T follicular helper cell (primary cell): ENCODE data around the gene ANKRD18A.
"Not testable (repeated sequence)": the region's sequence is repeated elsewhere in the genome, so short reads cannot be mapped to it uniquely, and the experiment has no call there.

ENCODE experiments used
- DNase-seq: peaks from one replicate; pipeline ENCODE4 v3.0.0-alpha.2; 2020; ENCODE audit warnings: low read depth

ANKRD18A gene

DNA sequence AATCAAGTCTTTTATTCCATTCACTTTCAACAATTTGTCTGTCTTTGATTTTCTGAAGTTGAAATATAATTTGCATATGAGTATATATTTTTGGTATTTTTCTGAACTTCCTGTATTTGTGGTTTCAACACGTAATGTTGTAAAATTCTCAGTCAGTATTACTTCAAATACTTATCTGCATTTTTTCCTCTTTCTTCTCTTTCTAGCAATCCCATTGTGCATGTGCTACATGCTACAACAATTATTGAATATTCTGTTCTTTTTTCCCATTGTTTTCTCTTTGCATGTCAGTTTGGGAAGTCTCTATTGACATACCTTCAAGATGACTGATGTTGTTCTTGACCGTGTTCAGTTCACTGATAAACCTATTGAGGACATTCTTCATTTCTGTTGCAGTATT is 5.6 kb upstream of the ANKRD18A start:
- DNase-seq: no peak

DNA sequence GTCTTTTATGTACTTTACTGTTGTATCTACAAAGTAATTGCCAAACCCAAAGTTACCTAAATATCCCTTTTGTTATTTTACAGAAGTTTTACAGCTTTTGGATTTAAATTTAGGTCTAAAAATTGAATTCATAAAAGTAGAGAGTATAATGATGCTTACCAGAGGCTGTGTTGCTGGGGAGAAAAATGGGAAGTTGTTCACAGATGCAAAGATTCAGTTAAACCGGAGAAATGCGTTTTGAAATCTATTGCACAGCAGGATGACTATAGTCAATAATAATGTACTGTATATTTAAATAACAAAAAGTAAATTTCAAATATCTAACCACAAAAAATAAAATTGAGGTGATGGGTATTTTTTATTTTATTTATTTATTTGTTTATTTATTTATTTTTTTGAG is 2.6 kb upstream of the ANKRD18A start:
- DNase-seq: no peak

DNA sequence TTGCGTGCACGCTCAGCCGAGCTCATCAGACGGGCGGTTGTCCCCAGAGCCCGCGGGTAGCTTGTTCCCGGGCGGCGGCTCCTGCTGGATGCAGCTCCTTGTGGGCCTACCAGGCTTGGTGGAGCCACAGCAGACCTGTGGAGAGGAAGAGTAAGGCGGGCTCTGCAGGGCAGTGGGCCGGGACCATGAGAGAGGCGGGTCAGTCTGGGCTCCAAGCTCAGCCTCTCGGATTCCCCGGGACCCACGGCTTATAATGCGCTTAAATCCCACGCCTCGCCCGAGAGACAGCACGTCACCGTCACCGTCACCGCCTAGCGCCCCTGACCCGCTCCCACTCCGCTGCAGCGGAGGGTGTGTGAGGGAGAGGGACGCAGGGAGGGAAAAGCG is 1.9 kb upstream of the ANKRD18A start:
- no peak for DNase-seq

DNA sequence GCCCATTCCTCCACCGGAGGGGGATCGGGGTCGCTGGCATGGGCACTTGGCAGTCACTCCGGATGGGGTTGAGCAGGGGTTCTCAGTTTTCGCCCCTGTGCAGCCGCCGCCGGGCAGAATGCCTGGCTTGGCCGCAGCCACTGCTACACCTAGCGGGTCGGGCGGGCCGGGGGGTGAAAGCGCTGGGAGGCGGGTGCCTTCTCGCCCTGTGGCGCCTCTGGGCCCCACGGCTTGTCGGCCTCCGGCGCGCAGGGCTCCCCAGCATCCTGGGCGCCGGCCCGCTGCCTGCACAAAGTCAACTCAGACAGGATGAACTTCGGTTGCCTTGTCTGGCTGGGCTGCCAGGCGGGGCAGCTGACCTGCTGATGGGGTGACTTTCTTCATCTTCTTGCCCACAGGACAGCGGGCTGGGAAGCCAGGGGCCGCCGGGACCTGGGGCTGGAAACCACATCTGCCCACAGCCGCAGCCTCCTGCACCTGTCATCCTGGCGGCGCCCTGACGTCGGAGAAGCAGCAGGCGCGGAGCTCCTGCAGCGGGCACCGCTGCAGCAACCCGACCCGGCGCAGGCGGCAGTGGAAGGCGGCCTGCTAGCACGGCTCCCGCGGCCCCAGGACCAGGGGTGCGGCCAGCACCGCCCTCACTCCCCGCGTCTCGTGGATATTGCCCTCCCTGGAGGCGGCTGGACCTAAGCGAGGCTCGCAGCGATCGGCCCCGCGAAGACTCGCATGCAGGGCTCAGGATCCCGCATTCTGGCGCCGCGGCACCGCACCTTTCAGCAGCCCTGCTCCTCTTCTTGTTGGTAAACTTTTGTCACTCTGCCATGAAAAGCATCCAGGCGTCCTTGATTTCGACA is 1.3 kb upstream of the ANKRD18A start:
- peak; percentile 28 for DNase-seq

DNA sequence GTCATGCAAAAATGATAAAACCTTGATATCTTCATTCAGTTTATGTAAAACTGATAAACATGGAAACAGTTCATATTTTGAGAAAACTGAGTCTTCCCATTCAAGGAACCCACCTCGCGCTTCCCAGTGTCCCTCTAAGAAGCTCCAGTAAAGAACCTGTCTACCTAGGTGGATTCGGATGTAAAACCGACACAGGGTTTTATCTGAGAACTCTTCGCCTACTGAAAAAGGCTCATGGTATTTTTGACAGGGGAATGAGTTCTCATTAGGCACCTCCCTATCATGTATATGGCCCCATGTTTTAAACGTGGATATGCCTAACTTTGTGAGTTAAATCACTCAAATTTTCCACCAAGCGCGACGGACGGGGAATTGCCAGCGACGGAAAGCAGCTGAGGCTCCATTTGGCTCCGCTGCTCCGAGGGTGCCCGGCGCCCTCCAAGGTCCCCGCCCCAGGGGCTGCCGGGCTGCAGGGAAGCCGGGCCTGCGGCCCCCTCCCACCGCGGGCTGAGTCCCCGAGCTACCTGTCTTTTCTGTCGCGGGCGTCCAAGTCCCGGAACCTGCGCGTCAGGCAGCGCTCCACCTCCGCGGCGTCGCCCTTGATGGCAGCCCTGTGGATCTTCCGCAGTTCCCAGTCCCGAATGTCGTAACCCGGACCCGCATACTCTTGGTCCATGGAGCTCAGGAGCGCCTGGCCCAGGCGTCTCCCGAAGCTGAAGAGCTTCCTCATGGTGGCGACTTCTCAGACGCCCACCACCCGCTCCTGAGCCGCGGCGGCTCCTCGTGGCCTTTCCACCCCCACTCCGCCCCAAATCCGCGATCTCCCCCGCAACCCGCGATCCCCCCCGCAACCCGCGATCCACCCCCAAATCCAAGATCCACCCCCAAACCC is 594 bp downstream of the ANKRD18A start:
- DNase-seq: peak; percentile 10

DNA sequence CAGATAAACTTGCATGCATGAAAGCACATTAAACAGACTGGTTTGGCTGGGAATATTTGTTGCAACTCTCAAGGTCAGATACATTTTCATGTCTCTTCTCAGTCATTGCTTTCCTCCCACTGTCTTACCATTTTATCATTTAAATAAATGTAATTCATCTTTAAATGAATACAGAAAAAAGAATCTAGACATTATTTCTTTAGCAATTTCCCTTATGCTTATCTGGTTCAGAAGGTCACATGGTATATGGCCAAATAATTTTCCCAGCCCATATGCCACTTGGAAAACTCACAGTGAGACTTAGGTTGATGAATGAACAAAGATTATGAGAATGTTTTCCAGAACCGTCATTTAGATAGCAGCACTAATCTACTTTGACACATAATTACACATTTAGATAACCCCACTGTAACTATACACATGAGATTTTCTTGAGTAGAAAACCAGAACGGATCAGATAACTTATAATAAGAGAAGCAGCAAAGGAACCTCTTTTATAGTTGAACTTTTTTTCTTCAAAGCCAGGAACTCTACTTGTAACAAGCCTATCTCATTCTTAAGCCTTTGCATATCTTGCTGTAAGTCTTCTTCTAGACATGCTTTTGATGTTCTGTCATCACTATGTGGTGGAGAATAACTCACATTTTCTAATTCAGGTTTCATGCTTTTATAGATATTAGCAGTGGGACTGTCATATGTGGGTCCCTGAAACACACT is 22.2 kb downstream of the ANKRD18A start:
- not testable (repeated sequence) for DNase-seq

DNA sequence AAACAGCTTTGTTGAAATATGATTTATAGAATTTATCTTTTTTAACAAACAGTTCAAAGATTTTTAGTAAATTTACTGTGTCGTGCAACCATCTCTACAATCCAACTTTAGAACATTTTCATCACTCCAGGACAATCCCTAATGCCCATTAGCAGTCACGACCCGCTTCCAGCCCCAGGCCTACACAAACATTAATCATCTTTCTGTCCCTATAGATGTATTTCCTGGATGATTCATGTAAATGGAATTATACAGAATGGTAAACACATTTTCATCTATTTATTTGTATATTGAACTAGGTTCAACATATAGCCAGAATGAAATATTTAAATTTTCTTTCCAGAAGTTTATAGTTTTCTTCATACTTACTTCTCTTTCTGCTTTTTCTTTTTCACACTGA is 25.3 kb downstream of the ANKRD18A start:
- not testable (repeated sequence) for DNase-seq

DNA sequence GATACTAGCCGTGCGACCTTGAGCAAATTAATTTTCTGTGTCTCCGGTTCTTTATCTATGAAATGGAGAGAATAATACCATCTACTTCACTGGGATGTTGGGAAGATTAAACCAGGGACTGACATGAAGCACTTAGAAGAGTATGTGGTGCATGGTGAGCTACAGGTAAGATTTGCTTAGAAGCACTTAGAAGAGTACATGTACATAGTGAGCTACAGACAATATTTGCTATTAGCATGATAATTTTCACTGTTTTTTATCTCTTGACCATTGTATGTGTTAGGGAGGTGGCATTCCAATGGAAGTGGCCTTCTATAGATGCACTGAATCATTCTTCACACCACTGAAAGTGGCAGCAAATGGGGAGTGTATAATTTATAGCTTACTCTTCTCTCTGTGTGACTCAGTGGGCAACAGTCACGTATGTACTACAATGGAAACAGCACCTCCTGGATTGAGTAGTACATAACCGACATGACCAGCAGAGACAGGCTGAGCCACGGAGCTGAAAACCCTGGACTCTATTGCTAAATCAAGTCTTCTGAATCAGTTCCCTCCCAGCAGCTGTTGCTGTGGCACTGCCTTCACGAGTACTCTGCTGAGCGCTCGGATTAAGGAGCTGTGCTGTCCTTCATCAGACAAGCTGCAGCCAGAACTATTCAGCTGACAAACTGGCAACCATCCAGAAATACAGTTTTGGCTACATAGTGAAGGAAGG is 28.9 kb downstream of the ANKRD18A start:
- not testable (repeated sequence) for DNase-seq

DNA sequence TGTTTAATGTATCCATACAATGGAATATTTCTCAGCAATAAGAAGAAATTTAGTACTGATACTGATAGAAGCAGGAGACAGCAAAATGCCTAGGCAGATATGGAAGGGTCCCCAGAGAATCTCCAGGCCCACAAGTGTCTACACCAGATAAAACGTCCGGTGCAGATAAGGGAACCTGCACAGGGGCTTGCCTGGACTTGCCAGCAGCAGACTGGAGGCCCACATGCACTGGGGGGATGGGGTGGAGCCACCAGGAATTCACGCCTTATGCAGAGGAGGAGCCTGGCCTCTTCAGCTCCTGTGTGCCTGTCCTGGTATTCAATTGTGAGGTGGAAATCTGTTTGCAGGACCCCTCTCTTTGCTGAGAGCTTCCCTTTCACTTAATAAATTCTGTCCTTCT is 36.6 kb downstream of the ANKRD18A start:
- DNase-seq: not testable (repeated sequence)

DNA sequence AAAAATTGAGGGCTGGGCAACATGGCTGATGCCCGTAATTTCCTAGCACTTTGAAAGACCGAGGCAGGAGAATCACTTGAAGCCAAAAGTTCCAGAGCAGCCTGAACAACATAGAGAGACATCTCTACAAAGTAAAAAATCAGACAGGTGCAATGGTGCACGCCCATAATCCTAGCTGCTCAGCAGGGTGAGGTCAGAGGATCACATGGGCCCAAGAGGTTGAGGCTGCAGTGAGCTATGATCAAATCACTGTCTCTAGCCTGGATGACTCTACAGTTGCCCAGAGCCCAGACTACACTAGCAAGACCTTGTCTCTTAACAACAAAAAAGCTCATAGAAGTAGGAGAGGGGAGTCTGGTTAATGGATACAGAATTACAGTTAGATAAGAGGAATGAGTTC is 40.3 kb downstream of the ANKRD18A start:
- DNase-seq: not testable (repeated sequence)

DNA sequence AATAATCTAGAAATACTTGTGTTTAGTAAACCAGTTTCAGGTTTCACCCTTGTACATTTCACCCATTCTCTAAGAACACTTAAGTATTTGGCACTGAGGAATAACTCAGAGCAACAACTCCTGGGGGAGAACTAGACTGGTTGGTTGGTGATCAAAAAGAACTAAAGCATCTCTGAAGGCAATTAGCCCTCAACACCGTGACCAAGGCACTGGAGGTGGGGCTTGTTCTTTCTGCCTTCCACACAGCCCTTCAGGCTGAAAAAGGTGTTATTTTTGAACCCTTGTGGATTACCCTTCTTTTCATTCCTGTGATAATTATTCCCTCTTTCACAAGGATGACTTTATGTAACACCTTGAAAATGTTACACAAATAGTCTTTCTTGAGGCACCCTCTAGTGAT is 44.2 kb downstream of the ANKRD18A start:
- not testable (repeated sequence) for DNase-seq

DNA sequence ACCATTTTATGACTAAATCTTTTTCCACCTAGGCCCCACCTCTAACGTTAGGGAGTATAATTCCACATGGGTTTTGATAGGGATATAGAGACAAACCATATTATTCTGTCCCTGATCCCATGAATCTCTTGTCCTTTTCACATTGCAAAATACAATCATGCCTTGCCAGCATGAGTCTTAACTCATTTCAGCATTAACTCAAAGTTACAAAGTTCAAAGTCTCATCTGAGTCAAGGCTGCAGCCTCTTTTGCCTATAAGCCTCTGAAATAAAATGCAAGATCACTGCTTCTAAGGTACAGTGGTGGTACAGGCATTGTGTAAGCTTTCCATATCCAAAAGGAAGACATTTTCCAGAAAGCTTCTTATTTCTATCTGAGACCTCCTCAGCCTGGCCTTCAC is 54.3 kb downstream of the ANKRD18A start:
- DNase-seq: not testable (repeated sequence)

DNA sequence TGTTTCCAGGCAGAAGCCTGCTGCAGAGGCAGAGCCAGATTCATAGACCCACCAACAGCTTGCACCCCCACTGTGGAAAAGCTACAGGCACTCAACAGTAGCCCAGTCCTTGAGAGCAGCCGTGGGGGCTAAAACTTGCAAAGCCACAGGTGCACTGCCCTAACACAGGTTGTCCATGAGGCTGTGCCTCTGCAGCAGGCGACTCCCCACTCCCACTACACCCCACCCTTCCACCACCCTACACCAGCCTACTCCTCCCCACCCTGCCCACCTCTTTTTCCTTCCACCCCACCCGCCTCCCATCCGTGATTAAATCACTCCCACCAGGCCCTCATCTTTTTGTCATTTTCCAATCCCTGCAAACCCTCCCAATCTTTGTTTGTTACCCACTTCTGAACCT is 55.2 kb downstream of the ANKRD18A start:
- DNase-seq: not testable (repeated sequence)

DNA sequence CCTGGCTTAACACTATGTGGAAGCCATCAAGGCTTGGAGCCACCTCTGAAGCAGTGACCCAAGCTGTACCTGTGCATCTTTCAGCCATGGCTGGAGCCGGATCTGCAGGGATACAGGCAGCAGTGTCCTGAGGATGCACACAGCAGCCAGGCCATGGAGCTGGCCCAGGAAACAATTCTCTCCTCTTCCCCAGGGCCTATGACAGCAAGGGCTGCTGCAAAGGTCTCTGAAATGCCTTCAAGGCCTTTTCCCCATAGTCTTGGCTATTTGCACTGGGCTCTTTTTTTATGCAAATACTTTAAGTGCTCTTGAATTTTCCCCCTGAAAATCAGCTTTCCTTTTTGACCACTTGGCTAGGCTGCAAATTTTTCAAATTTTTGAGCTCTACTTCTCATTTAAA is 56.5 kb downstream of the ANKRD18A start:
- not testable (repeated sequence) for DNase-seq

DNA sequence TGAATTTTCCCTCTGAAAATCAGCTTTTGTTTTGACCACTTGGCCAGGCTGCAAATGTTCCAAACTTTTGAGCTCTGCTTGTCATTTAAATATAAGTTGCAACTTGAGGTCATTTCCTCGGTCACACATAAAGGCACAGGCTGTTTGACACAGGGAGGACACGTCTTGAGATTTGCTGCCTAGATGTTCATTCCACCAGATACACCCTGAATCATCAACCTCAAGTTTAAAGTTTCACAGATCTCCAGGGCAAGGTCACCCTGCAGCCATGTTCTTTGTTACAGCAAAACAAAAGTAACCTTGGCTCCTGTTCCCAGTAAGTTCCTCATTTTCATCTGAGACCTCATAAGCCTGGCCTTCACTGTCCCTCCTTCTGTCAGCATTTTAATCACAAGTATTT is 59.3 kb downstream of the ANKRD18A start:
- DNase-seq: not testable (repeated sequence)

DNA sequence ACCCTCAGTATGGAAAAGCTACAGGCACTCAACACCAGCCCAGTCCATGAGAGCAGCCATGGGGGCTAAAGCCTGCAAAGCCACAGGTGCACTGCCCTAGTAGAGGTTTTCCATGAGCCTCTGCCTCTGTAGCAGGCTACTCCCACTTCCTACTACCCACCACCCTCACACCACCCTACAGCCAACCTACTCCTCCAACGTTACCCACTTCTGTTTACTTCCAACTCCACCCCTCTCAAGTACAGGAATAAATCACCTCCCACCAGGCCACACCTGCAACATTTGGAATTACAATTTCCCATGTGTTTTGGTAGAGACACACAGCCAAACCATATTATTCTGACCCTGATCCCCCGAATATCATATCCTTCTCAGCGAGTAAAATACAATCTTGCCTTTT is 61.2 kb downstream of the ANKRD18A start:
- not testable (repeated sequence) for DNase-seq

DNA sequence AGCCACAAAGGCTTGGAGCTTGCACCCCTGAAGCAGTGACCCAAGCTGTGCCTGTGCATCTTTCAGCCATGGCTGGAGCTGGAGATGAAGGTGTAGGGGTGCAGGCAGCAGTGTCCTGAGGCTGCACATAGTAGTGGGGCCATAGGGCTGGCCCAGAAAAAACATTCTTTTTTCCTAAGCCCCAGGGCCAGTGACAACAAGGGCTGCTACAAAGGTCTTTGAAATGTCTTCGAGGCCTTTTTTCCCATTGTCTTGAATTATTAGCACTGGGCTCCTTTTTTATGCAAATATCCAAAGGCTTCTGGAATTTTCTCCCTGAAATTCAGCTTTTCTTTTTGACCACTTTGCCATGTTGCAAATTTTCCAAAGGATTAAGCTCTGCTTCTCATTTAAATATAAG is 62.6 kb downstream of the ANKRD18A start:
- DNase-seq: not testable (repeated sequence)

DNA sequence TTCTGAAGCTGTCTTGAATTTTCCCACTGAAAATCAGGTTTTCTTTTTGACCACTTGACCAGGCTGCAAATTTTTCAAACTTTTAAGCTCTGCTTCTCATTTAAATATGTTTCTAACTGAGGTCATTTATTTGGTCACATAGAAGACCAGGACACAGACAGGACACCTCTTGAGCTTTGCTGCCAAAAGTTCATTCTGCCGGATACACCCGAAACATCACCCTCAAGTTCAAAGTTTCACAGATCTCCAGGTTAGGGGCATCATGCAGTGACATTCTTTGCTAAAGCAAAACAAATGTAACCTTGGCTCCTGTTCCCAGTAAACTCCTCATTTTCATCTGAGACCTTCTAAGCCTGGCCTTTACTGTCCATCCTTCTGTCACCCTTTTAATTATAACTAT is 65.4 kb downstream of the ANKRD18A start:
- not testable (repeated sequence) for DNase-seq

DNA sequence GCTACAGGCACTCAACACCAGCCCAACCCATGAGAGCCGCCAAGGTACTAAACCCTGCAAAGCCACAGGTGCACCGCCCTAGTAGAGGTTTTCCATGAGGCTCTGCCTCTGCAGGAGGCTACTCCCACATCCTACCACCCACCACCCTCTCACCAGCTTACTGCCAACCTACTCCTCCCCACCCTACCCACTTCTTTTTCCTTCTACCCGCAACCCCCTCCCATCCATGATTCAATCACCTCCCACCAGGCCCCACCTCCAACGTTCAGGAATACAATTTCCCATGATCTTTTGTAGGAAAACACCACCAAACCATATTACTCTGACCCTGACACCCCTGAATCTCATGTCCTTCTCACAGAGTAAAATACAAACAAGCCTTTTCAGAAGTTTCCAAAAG is 67.4 kb downstream of the ANKRD18A start:
- DNase-seq: not testable (repeated sequence)

DNA sequence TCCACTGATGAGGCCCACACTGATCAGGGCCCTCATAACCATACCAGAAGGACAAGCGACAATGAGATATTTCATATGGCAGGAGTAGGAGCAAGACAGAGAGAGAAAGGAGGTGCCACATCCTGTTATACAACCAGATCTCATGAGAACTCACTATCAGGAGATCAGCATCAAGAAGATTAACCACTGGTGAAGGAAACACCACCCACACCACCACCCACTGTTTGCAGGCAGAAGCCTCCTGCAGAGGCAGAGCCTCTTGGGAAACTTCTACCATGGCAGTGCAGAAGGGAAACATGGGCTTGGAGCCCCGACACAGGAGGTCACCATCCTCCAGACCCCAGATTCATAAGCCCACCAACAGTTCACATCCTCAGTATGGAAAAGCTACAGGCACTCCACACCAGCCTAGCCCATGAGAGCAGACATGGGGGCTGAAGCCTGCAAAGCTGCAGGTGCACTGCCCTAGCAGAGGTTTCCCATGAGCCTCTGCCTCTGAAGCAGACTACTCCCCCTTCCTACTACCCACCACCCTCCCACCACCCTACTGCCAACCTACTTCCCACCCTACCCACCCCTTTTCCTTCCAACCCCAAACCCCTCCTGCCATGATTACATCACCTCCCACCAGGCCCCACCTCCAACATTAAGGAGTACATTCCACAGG is 73.8 kb downstream of the ANKRD18A start:
- not testable (repeated sequence) for DNase-seq

DNA sequence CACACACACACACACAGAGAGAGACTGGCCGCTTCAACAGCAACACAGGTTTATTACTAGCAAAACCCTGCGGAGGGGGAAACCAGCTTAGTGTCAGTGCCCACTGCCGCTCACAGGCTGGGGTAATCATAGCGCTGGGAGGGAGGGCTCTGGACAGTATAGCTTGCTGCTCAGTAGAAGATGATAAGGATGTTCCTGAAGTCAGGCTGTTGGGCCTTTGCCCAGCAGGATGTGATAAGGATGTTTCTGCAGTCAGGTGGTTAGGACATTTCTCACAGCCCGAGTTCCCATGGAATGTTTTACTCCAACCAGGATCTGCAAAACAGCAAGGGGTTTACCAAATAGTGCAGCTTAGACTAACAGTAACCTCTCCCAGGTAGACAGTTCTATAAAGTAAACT is 79.9 kb downstream of the ANKRD18A start:
- DNase-seq: not testable (repeated sequence)
